AG09309 (cell line): ENCODE measurements around the gene NAA35.
A peak's percentile ranks its signal among the peaks of the same experiment; 100 is the strongest.
"Not testable (repeated sequence)": the region's sequence is repeated elsewhere in the genome, so short reads cannot be mapped to it uniquely, and the experiment has no call there.

Source experiments
- DNase-seq: peaks from one replicate; pipeline ENCODE4 v3.0.0-alpha.2; 2010; ENCODE audit warnings: low read depth
- H3K4me3 ChIP-seq: 2 replicates; pipeline ENCODE4 v1.5.1; 2011; ENCODE audit warnings: mild to moderate bottlenecking, low read depth, low read length, moderate library complexity; ENCODE audit not compliant: control insufficient read depth
- CTCF ChIP-seq: IDR thresholded peaks from 2 replicates; pipeline ENCODE4 v1.5.1; 2011; ENCODE audit warnings: mild to moderate bottlenecking, low read depth, low read length, inconsistent platforms; ENCODE audit not compliant: insufficient read depth, control insufficient read depth; ENCODE audit errors: missing control alignments

The NAA35 gene

GRCh38 chr9:85931495-85931894 is 9.5 kb upstream of the NAA35 start:
- DNase-seq: no peak
- no peak overlapping the region for H3K4me3 ChIP-seq
- TF ChIP-seq CTCF: no peak

GRCh38 chr9:85935950-85936349 is 5.0 kb upstream of the NAA35 start:
- not testable (repeated sequence) for DNase-seq, H3K4me3 ChIP-seq

DNA sequence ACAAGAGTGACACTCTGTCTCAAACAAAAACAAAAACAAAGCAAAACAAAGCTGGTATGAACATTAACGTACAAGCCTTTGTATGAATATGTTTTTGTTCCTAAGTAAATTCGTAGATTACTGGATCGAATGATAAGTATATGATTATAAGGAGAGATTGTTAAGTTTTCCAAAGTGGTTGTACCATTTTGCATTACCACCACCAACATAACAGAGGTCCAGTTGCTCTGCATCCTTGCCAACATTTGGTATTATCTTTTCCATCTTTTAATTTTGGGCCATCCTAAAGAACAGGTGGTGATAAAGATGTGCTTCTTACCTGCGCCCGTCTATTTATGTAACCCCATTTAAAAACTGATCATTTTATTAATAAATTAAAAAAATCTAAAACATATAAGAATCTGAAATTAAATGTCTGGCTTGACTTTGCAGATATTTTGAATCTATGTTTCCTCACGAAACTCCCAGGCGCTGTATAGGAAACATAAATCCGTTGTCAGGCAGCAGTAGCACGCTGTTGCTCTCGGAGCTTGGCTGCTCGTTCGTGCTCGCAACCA is 593 bp upstream of the NAA35 start:
- peak overlapping the region; percentile 92 for H3K4me3 ChIP-seq
- no peak for DNase-seq
- no peak for TF ChIP-seq CTCF

GRCh38 chr9:85941622-85941940 is 635 bp downstream of the NAA35 start:
- no peak for DNase-seq
- no peak for TF ChIP-seq CTCF
- H3K4me3 ChIP-seq: peak overlapping the region; percentile 92

DNA sequence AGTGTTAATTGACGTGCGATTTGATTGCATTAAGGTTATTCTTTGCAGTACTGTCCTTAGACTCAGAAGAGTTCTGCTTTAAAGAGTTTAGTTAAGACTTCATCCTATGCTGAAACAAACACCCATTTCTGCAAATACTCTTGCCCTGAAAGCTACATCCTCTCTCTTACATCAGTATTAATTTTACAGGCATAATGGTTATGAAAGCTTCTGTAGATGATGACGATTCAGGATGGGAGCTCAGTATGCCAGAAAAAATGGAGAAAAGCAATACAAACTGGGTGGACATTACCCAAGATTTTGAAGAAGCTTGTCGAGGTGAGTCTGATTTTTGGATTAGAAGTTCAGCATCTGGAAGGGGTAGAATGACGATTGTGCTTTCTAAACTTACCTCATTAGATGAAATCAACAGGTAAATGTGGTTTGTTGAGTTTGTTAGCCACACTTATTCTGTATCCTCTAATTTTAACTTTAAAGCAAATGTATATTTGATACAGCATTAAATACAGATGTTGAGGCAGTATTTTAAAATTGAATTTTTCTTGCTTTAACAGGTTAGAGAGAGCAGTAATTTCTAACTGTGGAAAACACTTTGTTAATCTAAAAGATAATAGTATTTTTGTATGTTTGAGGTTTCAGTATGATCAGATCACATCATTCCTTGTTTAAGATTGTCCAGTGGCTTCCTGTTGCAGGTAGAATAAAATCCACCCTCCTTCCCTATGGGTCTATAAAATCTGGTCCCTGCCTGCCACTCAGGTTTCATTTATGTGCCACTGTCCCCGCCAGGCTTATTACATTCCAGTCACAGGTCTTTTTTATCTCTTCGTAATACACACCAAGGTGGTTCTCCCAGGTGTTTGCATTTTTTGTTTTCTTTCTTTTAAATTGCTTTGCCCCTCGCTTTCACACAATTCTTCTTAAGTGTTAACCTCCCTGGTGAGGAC is 1.3 kb downstream of the NAA35 start:
- DNase-seq: no peak
- H3K4me3 ChIP-seq: peak overlapping the region; percentile 92
- TF ChIP-seq CTCF: no peak

DNA sequence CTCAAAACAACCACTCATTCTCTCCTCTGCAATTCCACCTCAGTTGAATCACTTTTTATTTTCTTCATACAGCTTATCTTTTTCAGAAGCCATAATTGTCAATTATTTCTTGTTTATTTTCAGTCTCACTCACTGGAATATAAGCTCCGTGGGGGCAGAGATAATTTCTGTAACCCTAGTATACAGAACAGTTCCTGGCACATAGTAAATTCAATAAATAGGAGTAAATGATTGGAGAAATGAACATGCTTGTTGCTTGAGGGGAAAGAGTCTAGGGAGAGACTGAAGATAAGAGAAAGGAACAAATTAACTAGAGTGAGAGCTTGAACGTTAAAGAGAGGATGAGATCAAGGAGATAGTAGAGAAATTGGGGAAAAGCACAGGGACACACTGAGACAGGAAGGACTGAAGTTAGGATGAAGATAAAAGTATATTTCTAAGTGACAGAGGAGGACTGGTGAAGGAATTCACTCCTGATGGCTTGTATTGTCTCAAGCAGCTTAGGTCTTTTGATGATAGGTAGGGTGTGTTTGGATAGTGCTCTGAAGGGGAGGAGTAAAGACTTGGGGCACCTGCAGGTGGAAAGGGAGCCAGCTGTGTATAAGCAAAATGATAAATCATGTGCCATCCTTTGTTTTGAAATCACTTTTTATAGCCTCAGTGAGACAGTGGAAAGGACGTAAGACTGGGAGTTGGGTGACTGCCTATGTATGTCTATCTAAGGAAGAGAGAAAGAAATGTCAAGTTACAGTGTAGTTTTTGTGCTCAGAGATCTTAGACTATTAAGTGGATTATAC is 2.2 kb downstream of the NAA35 start:
- no peak overlapping the region for H3K4me3 ChIP-seq
- no peak for DNase-seq
- no peak for TF ChIP-seq CTCF
